Vagina (tissue), 2 donors: Measurements from ENCODE around the gene MMP19.

ENCODE experiments used
- CTCF ChIP-seq, 3 experiments: fragments of 450-650 bp in 2 of 3; fragments of 200-600 bp in 1 of 3; sonication (generic) in 1 of 3; IDR thresholded peaks; one replicate each; pipeline ENCODE4 v1.5.1; 2017 to 2019; ENCODE audit warnings: antibody characterized with exemption in 3 of 3, mild to moderate bottlenecking in 2 of 3, moderate library complexity in 2 of 3
- POLR2A ChIP-seq, 2 donors: fragments of 450-650 bp; IDR thresholded peaks; one replicate each; pipeline ENCODE4 v1.6.1; 2017; ENCODE audit warnings: antibody characterized with exemption in 2 of 2, mild to moderate bottlenecking in 2 of 2, moderate library complexity in 2 of 2
- POLR2AphosphoS5 ChIP-seq, 2 donors: sonication (generic); formaldehyde crosslinking; IDR thresholded peaks; one replicate each; pipeline ENCODE4 v1.9.0; 2017; ENCODE audit warnings: antibody characterized with exemption in 2 of 2, mild to moderate bottlenecking in 2 of 2, low read depth in 1 of 2; ENCODE audit not compliant: insufficient read depth in 1 of 2

- TF ChIP-seq CTCF (IDR thresholded peaks at IDR 0.05): no peak
- no peak for TF ChIP-seq POLR2A (IDR thresholded peaks at IDR 0.05)
- no peak for TF ChIP-seq POLR2AphosphoS5 (IDR thresholded peaks at IDR 0.05; ENCODE audit: insufficient read depth in 1 of 2, low read depth in 1 of 2)
Observed at GRCh38 chr12:55831447-55831815, 11.3 kb downstream of the MMP19 start.
